GM18508 (cell line): ENCODE measurements around the gene RAD51B.
"Not testable (repeated sequence)": the region's sequence is repeated elsewhere in the genome, so short reads cannot be mapped to it uniquely, and the experiment has no call there.

Experiments
- ATAC-seq: cut with Tn5 transposase; IDR thresholded peaks from one replicate; pipeline ENCODE4 v1.9.1; 2021; ENCODE audit warnings: moderate number of reproducible peaks; ENCODE audit not compliant: insufficient read depth, unreplicated experiment

The RAD51B gene

GRCh38 chr14:68014771-68015170 is 195.2 kb downstream of the RAD51B start:
- ATAC-seq = no peak

DNA sequence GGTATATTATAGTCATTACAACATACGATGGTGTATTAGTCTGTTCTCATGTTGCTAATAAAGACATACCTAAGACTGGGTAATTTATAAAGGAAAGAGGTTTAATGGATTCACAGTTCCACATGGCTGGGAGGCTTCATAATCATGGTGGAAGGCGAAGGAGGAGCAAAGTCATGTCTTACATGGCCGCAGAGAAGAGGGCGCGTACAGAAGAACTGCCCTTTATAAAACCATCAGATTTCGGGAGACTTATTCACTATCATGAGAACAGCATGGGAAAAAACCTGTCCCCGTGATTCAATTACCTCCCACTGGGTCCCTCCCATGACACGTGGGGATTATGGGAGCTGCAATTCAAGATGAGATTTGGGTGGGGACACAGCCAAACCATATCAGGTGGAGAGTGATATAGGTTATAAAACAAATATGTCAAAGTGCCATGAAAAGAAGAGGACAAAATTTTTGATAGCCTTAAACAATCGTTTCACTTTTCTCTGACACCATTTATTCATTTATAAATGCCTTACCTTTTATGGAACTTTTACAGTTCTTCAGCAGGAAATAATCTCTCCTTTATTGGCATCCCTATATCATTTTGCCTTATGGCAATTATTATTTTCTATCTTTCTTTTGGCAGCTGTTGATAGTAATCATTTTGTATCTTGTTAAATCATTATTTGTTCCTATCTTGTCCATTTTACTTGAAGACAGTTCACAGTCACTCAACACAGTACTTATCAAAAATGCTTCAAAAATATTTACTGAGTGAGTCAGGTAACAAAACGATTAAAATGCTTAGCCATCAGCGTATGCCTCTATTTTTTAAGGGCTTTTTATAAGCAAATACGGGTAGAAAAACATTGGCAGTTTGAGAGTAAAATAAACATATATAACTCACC is 196.0 kb downstream of the RAD51B start:
- no peak for ATAC-seq

GRCh38 chr14:68016255-68016914 is 196.8 kb downstream of the RAD51B start:
- ATAC-seq = no peak

DNA sequence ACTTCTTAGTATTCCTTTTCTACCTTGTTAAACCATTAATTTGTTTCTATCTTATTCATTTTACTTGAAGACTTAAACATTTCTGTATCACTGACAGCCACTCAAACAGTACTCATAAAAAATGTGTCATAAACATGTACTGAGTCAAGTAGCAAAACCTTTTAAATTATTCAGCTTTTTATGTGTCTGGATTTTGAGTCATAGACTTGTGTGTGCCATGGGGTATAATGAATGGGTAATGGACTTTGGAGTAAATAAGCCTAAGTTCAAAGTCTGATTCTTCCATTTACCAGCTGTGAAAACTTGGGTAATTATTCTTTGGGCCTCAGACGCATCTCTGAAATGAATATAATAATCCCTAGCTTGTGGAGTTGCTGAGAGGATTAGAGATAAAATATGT is 199.0 kb downstream of the RAD51B start:
- no peak for ATAC-seq

GRCh38 chr14:68020493-68020892 is 200.9 kb downstream of the RAD51B start:
- no peak for ATAC-seq

DNA sequence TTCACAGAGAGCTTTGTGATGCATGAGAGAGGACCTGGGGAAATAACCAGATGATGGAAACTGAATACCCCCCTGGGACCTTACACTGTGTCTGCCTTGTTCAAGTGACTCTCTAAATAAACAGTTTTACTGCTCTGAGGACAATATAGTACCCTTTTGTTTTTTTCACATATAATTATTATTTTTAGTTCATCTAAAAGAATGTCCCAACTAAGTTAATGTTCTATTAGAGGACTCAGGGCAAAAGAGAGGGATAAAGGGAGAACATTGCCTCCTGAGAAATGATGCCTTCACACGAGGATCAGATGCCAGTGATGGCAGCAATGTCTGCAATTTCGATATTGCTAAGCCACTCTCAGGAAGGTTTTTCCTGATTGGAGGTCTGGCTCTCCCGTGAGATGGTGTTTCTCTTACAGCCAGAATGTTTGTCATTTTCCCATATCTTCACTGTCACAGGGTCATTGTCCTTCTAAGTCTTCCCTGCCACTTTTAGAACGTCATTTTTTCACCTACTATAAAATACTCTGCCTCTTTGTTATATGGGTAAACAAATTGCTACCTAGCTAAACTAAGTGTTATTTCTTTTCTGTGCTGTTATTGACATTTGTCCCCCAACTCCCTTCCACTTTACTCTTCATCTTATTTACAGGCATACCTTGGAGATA is 201.6 kb downstream of the RAD51B start:
- no peak for ATAC-seq

DNA sequence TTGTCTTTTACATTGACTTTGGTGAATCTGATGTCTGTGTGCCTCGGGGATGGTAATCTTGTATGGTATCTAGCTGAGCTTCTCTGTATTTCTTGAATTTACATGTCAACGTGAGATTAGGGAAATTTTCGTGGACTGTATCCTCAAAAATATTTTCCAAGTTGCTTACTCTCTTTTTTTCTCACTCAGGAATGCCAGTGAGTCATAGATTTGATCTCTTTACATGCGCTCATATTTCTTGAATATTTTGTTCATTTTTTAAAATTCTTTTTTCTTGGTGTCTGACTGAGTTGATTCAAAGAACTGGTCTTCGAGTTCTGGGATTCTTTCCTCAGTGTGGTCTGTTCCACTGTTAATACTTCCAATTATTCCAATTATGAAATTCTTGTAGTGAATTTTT is 207.7 kb downstream of the RAD51B start:
- no peak for ATAC-seq

DNA sequence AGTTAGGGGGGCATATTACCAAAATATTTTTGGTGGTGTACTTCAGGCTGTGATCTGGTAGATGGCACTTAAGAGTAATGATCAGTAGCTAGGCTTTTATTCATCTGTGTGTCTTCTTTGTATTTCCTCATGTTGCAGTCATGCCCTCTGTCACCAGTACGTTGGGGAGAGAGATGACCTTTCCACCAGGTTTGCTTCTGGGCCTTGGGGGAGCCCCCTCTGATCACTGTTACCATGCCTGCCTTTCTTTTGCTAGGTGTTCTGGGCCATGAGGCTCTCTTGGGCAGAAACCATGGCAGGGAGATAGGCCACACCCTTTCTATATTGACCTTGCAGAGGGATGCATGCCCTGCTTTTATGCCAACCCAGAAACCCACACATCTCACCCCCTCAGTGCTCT is 208.5 kb downstream of the RAD51B start:
- ATAC-seq = no peak

DNA sequence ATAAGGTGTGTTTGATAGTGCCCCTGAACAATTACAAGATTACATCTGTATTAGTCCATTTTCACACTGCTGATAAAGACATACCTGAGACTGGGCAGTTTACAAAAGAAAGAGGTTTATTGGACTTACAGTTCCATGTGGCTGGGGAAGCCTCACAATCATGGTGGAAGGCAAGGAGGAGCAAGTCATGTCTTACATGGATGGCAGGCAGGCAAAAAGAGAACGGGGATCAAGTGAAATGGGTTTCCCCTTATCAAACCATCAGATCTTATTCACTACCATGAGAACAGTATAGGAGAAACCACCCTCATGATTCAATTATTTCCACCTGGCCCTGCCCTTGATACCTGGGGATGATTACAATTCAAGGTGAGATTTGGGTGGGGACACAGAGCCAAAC is 211.4 kb downstream of the RAD51B start:
- not testable (repeated sequence) for ATAC-seq

DNA sequence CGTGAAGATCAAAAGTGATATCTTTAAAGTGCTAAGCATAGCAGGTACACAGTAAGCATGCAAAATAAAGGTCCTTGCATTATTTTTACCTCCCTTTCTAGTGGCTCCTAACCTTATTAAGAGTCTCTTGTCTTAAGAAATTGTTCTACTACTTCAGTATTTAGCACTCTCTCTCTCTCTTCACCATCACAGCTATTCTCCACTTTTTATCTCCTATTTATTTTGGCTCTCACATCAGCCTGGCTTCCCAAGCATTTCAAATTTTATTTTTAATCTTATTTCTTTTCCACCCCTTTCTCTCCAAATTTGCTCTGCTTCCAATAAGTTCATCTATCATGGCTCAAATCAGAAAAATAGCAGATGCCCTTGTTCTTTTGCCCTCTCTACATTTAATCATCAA is 212.6 kb downstream of the RAD51B start:
- ATAC-seq = no peak

DNA sequence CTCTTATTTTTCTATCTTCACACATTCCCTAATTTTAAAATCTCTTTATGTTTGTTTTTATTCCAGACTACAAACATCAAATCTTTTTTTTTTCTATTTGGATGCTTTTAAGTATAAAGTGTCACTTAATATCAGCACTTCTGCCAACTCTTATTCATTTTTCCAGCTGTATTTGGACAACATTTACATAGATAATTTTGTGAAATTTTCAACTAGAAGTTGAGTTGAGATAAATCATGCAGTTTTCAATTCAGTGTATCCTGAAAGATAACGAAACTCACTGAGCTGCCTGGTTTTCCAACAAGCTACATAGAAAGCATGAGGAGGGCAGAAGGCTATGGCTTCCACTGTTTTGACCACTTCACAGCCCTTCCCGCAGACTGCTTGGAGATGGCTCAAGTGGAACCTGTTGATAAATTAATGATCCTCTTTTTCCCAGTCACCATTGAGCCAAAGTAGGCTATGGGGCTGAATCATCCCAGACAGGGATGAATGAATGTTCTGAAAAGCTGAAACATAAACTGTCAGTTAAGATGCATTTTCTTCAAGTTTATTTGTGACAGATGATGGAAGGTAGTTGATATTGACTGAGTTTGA is 213.9 kb downstream of the RAD51B start:
- no peak for ATAC-seq

- no peak for ATAC-seq
Observed at GRCh38 chr14:68034896-68035295, 215.3 kb downstream of the RAD51B start.

- no peak for ATAC-seq
Observed at GRCh38 chr14:68036202-68036601, 216.6 kb downstream of the RAD51B start.

- ATAC-seq = no peak
Observed at GRCh38 chr14:68039593-68039992, 220.0 kb downstream of the RAD51B start.

DNA sequence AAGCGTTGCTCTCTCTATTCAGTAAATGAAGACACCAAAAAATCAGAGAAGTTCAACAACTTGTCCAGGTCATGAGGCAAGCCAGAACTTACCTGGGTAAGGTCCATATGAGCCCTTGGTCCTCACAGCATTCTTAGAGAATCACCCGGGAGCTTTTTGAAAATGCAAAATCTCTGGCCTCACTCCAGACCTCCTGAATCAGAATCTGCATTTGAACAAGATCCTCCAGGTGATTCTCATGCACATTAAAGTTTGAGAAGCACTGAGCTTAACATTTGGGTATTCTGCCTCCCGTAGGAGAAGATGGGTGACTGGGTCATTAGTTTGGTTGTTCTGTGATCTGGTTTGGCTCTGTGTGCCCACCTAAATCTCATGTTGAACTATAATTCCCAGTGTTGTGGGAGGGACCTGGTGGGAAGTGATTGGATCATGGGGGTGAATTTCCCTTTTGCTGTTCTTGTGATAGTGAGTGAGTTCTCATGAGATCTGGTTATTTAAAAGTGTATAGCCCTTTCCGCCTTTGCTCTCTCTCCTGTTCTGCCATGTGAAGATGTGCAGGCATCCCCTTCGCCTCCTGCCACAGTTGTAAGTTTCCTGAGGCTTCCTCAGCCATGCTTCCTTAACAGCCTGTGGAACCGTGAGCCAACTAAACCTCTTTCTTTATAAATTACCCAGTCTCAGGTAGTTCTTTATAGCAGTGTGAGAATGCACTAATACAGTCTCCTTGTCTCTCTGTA is 221.2 kb downstream of the RAD51B start:
- ATAC-seq = no peak

GRCh38 chr14:68041876-68042354 is 222.3 kb downstream of the RAD51B start:
- ATAC-seq = no peak

GRCh38 chr14:68042586-68043210 is 223.1 kb downstream of the RAD51B start:
- no peak for ATAC-seq

DNA sequence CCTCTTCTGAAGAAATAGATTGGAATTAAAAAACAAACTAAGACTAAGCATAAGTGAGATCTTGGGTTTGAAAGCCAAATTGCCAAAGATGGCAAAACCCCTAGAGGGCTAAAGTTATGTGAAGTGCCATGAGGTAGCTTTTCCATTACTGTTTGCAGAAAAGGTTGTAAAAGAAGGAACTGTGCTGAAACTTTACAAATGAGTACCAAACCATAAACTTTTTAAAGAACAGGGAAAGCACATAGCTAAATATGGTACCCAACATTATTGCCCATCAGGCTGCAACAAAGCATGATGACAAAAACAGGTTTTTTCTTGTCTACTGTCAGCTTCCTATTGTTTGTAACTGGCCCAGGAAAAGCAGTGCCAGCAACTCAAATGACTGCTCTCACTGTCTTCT is 224.2 kb downstream of the RAD51B start:
- ATAC-seq = no peak

DNA sequence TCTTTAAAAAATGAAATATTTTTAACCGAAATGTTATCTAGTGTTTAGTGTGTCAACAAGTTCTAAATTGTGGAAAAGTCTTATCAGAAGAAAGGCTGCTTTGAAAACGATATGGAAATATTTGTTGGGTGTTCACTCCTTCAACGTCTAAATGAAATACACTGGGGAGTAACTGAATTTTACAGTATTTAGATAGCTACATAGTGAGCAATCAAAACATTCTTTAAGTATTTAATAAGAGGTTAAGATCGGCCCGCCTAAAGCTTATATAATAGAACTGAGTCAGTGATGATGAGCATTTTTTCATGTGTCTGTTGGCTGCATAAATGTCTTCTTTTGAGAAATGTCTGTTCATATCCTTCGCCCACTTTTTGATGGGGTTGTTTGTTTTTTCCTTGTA is 228.3 kb downstream of the RAD51B start:
- no peak for ATAC-seq

GRCh38 chr14:68048815-68049214 is 229.2 kb downstream of the RAD51B start:
- not testable (repeated sequence) for ATAC-seq
